Suprapubic skin (tissue), 4 donors: ENCODE results near the gene WNT8B.

Source experiments
- POLR2A ChIP-seq, 2 donors: fragments of 450-650 bp; IDR thresholded peaks; one replicate each; pipeline ENCODE4 v1.6.1; 2017; ENCODE audit warnings: antibody characterized with exemption in 2 of 2, mild to moderate bottlenecking in 2 of 2, moderate library complexity in 2 of 2
- POLR2AphosphoS5 ChIP-seq, 3 donors: sonication (generic); formaldehyde crosslinking; IDR thresholded peaks; one replicate each; pipeline ENCODE4 v1.6.1; 2017; ENCODE audit warnings: antibody characterized with exemption in 3 of 3
- TF ChIP-seq, protein P1 (sequence below), 2 donors: fragments of 200-600 bp in 1 of 2; fragments of 450-650 bp in 1 of 2; sonication (generic) in 1 of 2; IDR thresholded peaks; one replicate each; pipeline ENCODE4 v1.5.1; 2016 to 2019; ENCODE audit warnings: antibody characterized with exemption in 2 of 2, mild to moderate bottlenecking in 1 of 2, moderate library complexity in 1 of 2

GRCh38 chr10:100502926-100503494 is 40.2 kb downstream of the WNT8B start:
- TF ChIP-seq, protein P1, sequence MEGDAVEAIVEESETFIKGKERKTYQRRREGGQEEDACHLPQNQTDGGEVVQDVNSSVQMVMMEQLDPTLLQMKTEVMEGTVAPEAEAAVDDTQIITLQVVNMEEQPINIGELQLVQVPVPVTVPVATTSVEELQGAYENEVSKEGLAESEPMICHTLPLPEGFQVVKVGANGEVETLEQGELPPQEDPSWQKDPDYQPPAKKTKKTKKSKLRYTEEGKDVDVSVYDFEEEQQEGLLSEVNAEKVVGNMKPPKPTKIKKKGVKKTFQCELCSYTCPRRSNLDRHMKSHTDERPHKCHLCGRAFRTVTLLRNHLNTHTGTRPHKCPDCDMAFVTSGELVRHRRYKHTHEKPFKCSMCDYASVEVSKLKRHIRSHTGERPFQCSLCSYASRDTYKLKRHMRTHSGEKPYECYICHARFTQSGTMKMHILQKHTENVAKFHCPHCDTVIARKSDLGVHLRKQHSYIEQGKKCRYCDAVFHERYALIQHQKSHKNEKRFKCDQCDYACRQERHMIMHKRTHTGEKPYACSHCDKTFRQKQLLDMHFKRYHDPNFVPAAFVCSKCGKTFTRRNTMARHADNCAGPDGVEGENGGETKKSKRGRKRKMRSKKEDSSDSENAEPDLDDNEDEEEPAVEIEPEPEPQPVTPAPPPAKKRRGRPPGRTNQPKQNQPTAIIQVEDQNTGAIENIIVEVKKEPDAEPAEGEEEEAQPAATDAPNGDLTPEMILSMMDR (IDR thresholded peaks at IDR 0.05) = no peak
- TF ChIP-seq POLR2AphosphoS5 (IDR thresholded peaks at IDR 0.05) = no peak
- TF ChIP-seq POLR2A (IDR thresholded peaks at IDR 0.05) = no peak
